Cardiac muscle cell (in vitro differentiated cells and primary cell): Measurements from ENCODE around the gene SOX4. TPM values are rescaled to one million over a fixed set of nuclear protein-coding genes. Genes with fewer than 3 reads are reported as not detected.

Experiments used
- DNase-seq, 2 donors: peaks; one replicate each; pipeline versions ENCODE4 v3.0.0 to v3.0.0-alpha.2; 2010 to 2017; ENCODE audit warnings: low read depth in 1 of 2, low spot score in 1 of 2
- H3K27ac ChIP-seq: fragments of 200-600 bp; sonication (generic); 2 replicates; pipeline ENCODE4 v1.5.1; 2016
- H3K27me3 ChIP-seq: fragments of 200-600 bp; sonication (generic); 2 replicates; pipeline ENCODE4 v1.6.0; 2016; ENCODE audit warnings: control low read depth
- H3K36me3 ChIP-seq: fragments of 200-600 bp; sonication (generic); 2 replicates; pipeline ENCODE4 v1.5.1; 2016; ENCODE audit warnings: control low read depth
- H3K4me1 ChIP-seq: fragments of 200-600 bp; sonication (generic); 2 replicates; pipeline ENCODE4 v1.8.1; 2017; ENCODE audit warnings: low read depth, mild to moderate bottlenecking, mixed run types
- H3K4me3 ChIP-seq: fragments of 200-600 bp; sonication (generic); 2 replicates; pipeline ENCODE4 v1.5.1; 2016; ENCODE audit warnings: mild to moderate bottlenecking
- H3K9me3 ChIP-seq: fragments of 200-600 bp; sonication (generic); 2 replicates; pipeline ENCODE4 v1.5.1; 2017; ENCODE audit warnings: low read depth, mild to moderate bottlenecking, control low read depth
- CTCF ChIP-seq: IDR thresholded peaks from 2 replicates; pipeline ENCODE4 v1.5.1; 2012; ENCODE audit warnings: low read depth, mild to moderate bottlenecking, low read length
- polyA plus RNA-seq: library from polyadenylated mRNA; unstranded; fragments of >200 nt; fragmentation: Nextera tagmentation; extraction: Ambion mirVana; gene quantifications from 2 replicates; pipeline ENCODE4 v1.2.1, GENCODE V29; 2016
- total RNA-seq: library from RNA; depleted of rRNA; stranded (reverse); fragments of >200 nt; gene quantifications from 2 replicates; pipeline ENCODE4 v1.2.3, GENCODE V29; 2016

Gene SOX4
- total and polyA plus RNA-seq, 2 experiments from 2014 or later = 29.9 to 60.6 TPM

DNA sequence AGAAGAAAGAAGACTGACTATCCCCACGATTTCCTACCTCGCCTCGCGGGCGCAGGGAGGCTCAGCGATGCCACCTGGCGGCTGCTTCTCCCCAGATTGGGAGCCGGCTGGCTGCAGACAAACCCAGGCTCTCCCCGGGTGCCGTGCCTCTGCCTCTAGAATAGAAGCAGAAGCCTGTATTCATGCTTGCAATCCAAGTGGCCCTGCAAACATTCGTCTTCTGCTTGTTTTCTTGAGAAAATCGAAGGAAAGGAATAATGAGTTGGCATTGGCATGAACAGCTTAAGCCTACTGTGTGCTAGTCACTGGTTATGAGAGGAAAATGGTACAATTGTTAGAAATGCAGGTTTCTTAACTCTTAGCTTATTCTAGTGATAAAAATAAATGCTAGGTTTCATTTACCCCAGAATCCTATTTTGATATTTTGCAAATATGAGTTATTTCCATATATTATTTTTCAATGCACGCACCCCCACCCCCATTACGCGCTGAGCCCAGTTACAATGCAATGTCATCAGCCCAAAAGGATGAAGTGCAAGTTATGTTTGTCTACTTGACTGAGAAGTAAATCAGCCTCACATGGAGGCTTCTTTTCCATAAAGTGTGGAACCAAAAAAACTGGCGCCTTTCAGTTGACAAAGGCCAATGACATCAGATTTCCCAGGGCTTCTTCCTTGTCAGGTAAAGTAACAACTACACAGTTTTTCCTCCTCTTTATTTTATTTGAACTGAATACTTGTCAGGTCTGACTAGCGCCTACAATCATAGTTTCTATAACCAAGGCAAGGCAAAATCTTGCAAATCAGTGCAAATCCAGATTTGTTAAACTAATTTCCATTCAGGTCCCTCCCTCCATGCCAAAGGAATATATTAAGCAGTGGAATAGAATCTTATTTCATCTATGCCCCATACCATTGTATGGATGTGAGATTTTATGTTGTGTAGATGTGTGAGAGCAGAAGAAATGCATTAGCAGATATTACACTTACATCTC, 3.9 kb upstream of the SOX4 start:
- Histone ChIP-seq H3K27me3 (no peaks in the 10 kb centered on the region), H3K4me1 (no peaks in the 10 kb centered on the region), H3K27ac (peak overlapping the region; percentile 6), H3K9me3 (no peaks in the 10 kb centered on the region), H3K36me3 (no peaks in the 10 kb centered on the region), H3K4me3 (peak overlapping the region; percentile 55)
- DNase-seq = peak; percentile 90 to 93
- peak; percentile 83 for TF ChIP-seq CTCF

GRCh38 chr6:21590346-21590745, 3.2 kb upstream of the SOX4 start:
- H3K36me3 ChIP-seq = no peaks in the 10 kb centered on the region

GRCh38 chr6:21591446-21591845, 2.1 kb upstream of the SOX4 start:
- no peak for DNase-seq
- TF ChIP-seq CTCF = no peak
- Histone ChIP-seq H3K27me3 (no peaks in the 10 kb centered on the region), H3K27ac (no peak overlapping the region), H3K36me3 (no peaks in the 10 kb centered on the region), H3K9me3 (no peaks in the 10 kb centered on the region), H3K4me3 (no peak overlapping the region), H3K4me1 (no peaks in the 10 kb centered on the region)

More at GRCh38 chr6:21590346-21590745, 3.2 kb upstream of the SOX4 start:
- H3K4me1 ChIP-seq = no peaks in the 10 kb centered on the region
- TF ChIP-seq CTCF = no peak
- peak in 1 of 2 donors; percentile 31 for DNase-seq
- no peak overlapping the region for H3K27ac ChIP-seq
- no peak overlapping the region for H3K4me3 ChIP-seq
- H3K27me3 ChIP-seq = no peaks in the 10 kb centered on the region
- no peaks in the 10 kb centered on the region for H3K9me3 ChIP-seq

GRCh38 chr6:21592953-21593352, 598 bp upstream of the SOX4 start:
- Histone ChIP-seq H3K4me1 (no peaks in the 10 kb centered on the region), H3K27ac (peak overlapping the region; percentile 15), H3K27me3 (no peaks in the 10 kb centered on the region), H3K36me3 (no peaks in the 10 kb centered on the region), H3K9me3 (no peaks in the 10 kb centered on the region), H3K4me3 (peak overlapping the region; percentile 99)
- no peak for DNase-seq
- TF ChIP-seq CTCF = no peak

DNA sequence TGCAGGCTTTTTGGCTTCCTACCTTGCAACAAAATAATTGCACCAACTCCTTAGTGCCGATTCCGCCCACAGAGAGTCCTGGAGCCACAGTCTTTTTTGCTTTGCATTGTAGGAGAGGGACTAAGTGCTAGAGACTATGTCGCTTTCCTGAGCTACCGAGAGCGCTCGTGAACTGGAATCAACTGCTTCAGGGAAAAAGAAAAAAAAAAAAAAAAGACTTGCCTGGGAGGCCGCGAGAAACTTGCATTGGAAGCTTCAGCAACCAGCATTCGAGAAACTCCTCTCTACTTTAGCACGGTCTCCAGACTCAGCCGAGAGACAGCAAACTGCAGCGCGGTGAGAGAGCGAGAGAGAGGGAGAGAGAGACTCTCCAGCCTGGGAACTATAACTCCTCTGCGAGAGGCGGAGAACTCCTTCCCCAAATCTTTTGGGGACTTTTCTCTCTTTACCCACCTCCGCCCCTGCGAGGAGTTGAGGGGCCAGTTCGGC, 420 bp downstream of the SOX4 start:
- no peak for TF ChIP-seq CTCF
- no peaks in the 10 kb centered on the region for H3K9me3 ChIP-seq
- H3K36me3 ChIP-seq = no peaks in the 10 kb centered on the region
- peak overlapping the region; percentile 99 for H3K4me3 ChIP-seq
- peak overlapping the region; percentile 91 for H3K27ac ChIP-seq
- H3K4me1 ChIP-seq = peaks cover 4% of the 10 kb centered on the region
- H3K27me3 ChIP-seq = no peaks in the 10 kb centered on the region
- DNase-seq = peak; percentile 68 to 74
